Measurements from ENCODE around the gene PKN1. TPM values are rescaled to one million over a fixed set of nuclear protein-coding genes. Genes with fewer than 3 reads are reported as not detected.

PKN1 gene
- total and polyA plus RNA-seq, 2 donors (not counting 1 experiment from before 2014, with no cell fraction given), result 114 to 171 TPM

GRCh38 chr19:14410091-14411051 lies 22.7 kb upstream of the PKN1 start:
- H3K4me3 Mint-ChIP-seq, result no peak overlapping the region
- no peak overlapping the region for H3K4me3 ChIP-seq (ENCODE audit: control extremely low read depth in 1 of 5, extremely low read depth in 1 of 5, insufficient read depth in 1 of 5, low read depth in 2 of 5, low read length in 4 of 5)
- ChIA-PET CTCF (interaction anchor here (0.5 to 2.5 kb wide), 3 partner anchors 47 to 274 kb away, joined by 3 to 8 read pairs (median 4); partner anchors contain the start of gene ASF1B), POLR2A (interaction anchor here (0.8 to 1.5 kb wide), 4 partner anchors 8 to 49 kb away, joined by 3 to 10 read pairs (median 6); no protein-coding TSS in a partner anchor)
- TF ChIP-seq CTCF (IDR thresholded peaks at IDR 0.05) (no peak), EZH2 (IDR thresholded peaks at IDR 0.05; ENCODE audit: borderline replicate concordance, insufficient read depth, low read depth, low read length, poor library complexity, severe bottlenecking) (no peak)
- ATAC-seq (ENCODE audit: low read depth) (no peak), DNase-seq (peak; percentile 60)
- no peak overlapping the region for H3K4me2 ChIP-seq (replicated peaks; ENCODE audit: low read depth, low read length, poor library complexity, severe bottlenecking)
- H3K79me2 ChIP-seq (ENCODE audit: control insufficient read depth, insufficient read depth, low read length), result peaks cover 49% of the 10 kb centered on the region
- peaks cover 0 to 86% of the 10 kb centered on the region in 2 experiments for H3K36me3 ChIP-seq (replicated peaks in 1 of 2; ENCODE audit: control extremely low read depth in 1 of 2, control insufficient read depth in 1 of 2, extremely low read depth in 1 of 2, insufficient read depth in 2 of 2, low read length in 1 of 2)
- H3K9me3 Mint-ChIP-seq (ENCODE audit: insufficient read depth), result no peaks in the 10 kb centered on the region
- no peak overlapping the region for H3K9ac ChIP-seq (ENCODE audit: low read length)
- peaks cover 18 to 48% of the 10 kb centered on the region in 2 donors for H3K4me1 ChIP-seq (ENCODE audit: control insufficient read depth in 2 of 2, insufficient read depth in 2 of 2, low read length in 2 of 2)
- intact Hi-C loops (cut with micrococcal nuclease), result no loop called here
- peaks cover 0 to 8% (median 0%) of the 10 kb centered on the region in 3 donors for H3K9me3 ChIP-seq (ENCODE audit: control extremely low read depth in 1 of 3, control insufficient read depth in 2 of 3, insufficient read depth in 1 of 3, low read length in 2 of 3)
- WGBS (ENCODE audit: insufficient coverage), result 86% methylated on average over 44 of the region's 44 CpGs
- peak overlapping the region; percentile 46 for H3K27ac Mint-ChIP-seq
- no peaks in the 10 kb centered on the region for H3K27me3 ChIP-seq (replicated peaks in 1 of 4; ENCODE audit: control extremely low read depth in 1 of 4, control insufficient read depth in 3 of 4, insufficient read depth in 4 of 4, low read length in 3 of 4)
- no peaks in the 10 kb centered on the region for H3K27me3 Mint-ChIP-seq
- H3K4me1 Mint-ChIP-seq, result peaks cover 53% of the 10 kb centered on the region
- no peak overlapping the region for H2AFZ ChIP-seq (ENCODE audit: insufficient read depth, low read depth, low read length, poor library complexity, severe bottlenecking)
- no peak overlapping the region for H3K27ac ChIP-seq (ENCODE audit: low read length in 2 of 2)
- H4K20me1 ChIP-seq (ENCODE audit: control insufficient read depth, insufficient read depth, low read length, poor library complexity, severe bottlenecking), result peaks cover 92% of the 10 kb centered on the region

Measured in B cell (primary cell).